ENCODE results near the gene FZD7. TPM values are rescaled to one million over a fixed set of nuclear protein-coding genes. Genes with fewer than 3 reads are reported as not detected.

Gene FZD7
- total RNA-seq, 4 donors from 2014 or later: 2.6 to 11.3 (median 4.0) TPM

DNA sequence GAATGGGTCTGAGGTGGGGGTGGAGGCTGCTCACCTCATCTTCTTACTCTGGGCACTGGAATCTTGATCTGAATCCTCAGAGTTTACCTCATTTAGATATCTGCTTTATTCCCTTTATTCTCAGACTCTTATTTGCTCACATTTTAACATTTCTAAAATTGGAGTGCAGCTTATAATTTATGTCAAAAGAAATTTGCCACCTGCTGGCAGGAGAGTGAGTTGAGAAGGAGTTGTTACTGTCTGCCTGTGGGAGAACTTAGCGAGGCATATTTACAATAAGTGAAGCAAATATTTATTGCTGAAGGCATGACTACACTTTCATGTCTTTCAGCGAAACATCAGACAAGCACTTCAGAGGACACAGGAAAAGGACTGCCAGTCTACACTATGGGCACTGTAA is 23.0 kb downstream of the FZD7 start:
- TF ChIP-seq, protein P1, sequence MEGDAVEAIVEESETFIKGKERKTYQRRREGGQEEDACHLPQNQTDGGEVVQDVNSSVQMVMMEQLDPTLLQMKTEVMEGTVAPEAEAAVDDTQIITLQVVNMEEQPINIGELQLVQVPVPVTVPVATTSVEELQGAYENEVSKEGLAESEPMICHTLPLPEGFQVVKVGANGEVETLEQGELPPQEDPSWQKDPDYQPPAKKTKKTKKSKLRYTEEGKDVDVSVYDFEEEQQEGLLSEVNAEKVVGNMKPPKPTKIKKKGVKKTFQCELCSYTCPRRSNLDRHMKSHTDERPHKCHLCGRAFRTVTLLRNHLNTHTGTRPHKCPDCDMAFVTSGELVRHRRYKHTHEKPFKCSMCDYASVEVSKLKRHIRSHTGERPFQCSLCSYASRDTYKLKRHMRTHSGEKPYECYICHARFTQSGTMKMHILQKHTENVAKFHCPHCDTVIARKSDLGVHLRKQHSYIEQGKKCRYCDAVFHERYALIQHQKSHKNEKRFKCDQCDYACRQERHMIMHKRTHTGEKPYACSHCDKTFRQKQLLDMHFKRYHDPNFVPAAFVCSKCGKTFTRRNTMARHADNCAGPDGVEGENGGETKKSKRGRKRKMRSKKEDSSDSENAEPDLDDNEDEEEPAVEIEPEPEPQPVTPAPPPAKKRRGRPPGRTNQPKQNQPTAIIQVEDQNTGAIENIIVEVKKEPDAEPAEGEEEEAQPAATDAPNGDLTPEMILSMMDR (IDR thresholded peaks at IDR 0.05): peak in 5 of 6 experiments; percentile 7 to 33 (median 17)
- TF ChIP-seq POLR2A (IDR thresholded peaks at IDR 0.05): no peak
- H3K4me1 ChIP-seq: no peaks in the 10 kb centered on the region
- no peaks in the 10 kb centered on the region for H3K9me3 ChIP-seq
- H3K4me3 ChIP-seq: no peak overlapping the region
- no peak for DNase-seq
- H3K27ac ChIP-seq: no peak overlapping the region
- 18 to 38% methylated on average over 2 of the region's 2 CpGs for WGBS, 2 donors
- H3K36me3 ChIP-seq: no peaks in the 10 kb centered on the region
- H3K27me3 ChIP-seq: peaks cover 0 to 16% (median 0%) of the 10 kb centered on the region in 4 donors
- intact Hi-C loops (cut with DNase I): no loop called here

DNA sequence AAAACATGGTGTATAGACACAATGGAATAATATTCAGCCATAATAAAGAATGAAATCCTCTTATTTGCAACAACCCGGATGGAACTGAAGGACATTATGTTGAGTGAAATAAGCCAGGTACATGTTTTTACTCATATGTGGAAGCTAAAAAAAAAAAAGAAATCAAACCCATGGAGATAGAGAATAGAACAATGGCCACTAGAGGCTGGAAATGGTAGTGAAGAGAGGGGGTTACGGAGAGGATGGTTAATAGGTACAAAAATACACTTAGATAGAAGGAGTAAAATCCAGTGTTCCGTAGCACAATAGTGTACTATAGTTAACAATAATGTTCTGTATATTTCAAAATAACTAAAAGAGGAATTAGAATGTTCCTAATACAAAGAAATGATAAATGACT is 26.6 kb downstream of the FZD7 start:
- no peaks in the 10 kb centered on the region for H3K36me3 ChIP-seq
- H3K27ac ChIP-seq: no peak overlapping the region
- intact Hi-C loops (cut with DNase I): no loop called here
- peaks cover 0 to 6% (median 0%) of the 10 kb centered on the region in 4 donors for H3K27me3 ChIP-seq
- peaks cover 0 to 15% (median 0%) of the 10 kb centered on the region in 3 donors for H3K4me1 ChIP-seq
- no peak for DNase-seq
- WGBS, 2 donors: 79 to 84% methylated on average over 3 of the region's 3 CpGs
- H3K4me3 ChIP-seq: no peak overlapping the region
- TF ChIP-seq POLR2A (IDR thresholded peaks at IDR 0.05): no peak
- TF ChIP-seq, protein P1 (IDR thresholded peaks at IDR 0.05): peak in 2 of 6 experiments; percentile 16 to 20
- H3K9me3 ChIP-seq: no peaks in the 10 kb centered on the region

DNA sequence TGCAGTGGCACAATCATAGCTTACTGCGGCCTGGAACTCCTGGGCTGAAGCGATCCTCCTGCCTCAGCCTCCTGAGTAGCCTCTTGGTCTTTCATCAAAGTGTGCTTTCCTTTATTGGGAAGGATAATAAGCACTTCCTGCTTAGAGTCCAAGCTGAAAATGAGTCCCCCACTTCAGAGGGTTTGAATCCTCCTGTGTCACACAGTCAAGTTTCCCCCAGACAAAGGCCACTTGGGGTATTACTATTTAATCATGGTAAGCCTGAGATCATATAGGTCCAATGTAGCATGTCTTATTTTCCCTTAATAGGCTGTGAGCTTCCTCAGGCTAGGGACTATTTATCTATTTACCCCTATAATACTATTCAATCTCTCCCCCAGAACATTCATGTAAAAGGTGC is 28.0 kb downstream of the FZD7 start:
- Histone ChIP-seq H3K27ac (no peak overlapping the region), H3K4me1 (peaks cover 0 to 15% (median 0%) of the 10 kb centered on the region in 3 donors), H3K36me3 (no peaks in the 10 kb centered on the region), H3K27me3 (no peaks in the 10 kb centered on the region), H3K9me3 (no peaks in the 10 kb centered on the region), H3K4me3 (no peak overlapping the region)
- 83 to 87% methylated on average over 2 of the region's 2 CpGs for whole genome bisulfite sequencing, 2 donors
- DNase-seq: no peak
- TF ChIP-seq, protein P1 (IDR thresholded peaks at IDR 0.05): no peak
- no peak for TF ChIP-seq POLR2A (IDR thresholded peaks at IDR 0.05)
- intact Hi-C loops (cut with DNase I): no loop called here

DNA sequence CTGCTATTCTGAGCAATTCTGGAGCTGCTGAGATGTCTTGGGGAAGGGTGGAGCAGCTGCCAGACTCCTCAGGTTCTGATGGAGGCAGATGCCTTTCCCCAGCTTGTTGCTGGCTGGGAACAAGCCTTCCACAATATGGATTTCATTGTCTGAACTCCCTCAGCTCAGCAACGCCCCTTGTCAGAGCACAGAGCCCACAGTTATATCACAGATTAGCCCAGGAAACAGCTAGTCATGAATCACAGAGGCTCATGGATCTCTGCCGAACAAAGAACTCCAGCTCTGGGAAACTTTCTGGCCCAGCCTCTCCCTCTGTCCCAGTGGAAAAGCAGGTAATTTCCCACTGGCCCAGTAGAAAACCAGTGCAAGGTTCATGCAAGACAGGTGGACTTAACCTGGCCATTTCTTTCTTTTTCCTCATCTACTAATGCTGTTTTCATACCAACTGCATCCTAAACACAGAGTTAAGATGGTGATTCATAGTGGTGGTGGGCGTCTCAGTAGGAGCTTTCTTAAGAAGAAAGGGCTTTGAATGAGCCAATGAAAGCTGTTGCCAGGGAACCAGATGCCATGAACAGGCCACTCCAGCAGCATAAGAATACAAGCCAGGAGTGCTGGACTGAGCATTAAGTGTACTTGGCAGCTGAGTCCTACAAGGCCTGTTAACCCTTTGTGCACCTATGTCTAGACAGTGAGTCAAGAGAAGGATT is 30.7 kb downstream of the FZD7 start:
- H3K4me3 ChIP-seq: no peak overlapping the region
- peaks cover 0 to 15% (median 0%) of the 10 kb centered on the region in 3 donors for H3K4me1 ChIP-seq
- WGBS, 2 donors: 0 to 22% methylated on average over 2 to 3 of the region's 3 CpGs
- H3K9me3 ChIP-seq: no peaks in the 10 kb centered on the region
- DNase-seq: no peak
- H3K36me3 ChIP-seq: no peaks in the 10 kb centered on the region
- TF ChIP-seq, protein P1 (IDR thresholded peaks at IDR 0.05): no peak
- TF ChIP-seq POLR2A (IDR thresholded peaks at IDR 0.05): no peak
- peak overlapping the region in 1 of 4 donors; percentile 39 for H3K27ac ChIP-seq
- H3K27me3 ChIP-seq: no peaks in the 10 kb centered on the region
- intact Hi-C loops (cut with DNase I): no loop called here

DNA sequence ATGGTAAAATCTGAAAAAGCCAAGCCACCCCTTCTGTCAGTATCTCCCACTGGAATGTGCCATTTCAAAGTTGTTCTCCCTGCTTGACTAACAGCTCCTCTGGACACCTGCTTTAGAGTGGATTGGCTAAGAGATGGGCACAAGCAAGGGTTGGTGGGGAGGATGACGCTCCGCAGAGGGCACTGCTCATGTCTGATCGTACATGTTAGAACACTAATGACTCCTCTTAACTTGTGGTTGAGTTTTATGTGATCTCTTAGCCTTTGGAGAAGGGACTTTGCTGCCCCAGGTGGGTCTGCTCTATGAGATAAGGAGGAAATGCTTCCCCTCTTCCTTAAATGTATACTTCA is 31.2 kb downstream of the FZD7 start:
- Histone ChIP-seq H3K36me3 (no peaks in the 10 kb centered on the region), H3K9me3 (no peaks in the 10 kb centered on the region), H3K27ac (peak overlapping the region in 1 of 4 donors; percentile 39), H3K4me3 (no peak overlapping the region), H3K4me1 (peaks cover 0 to 15% (median 0%) of the 10 kb centered on the region in 3 donors), H3K27me3 (no peaks in the 10 kb centered on the region)
- no peak for DNase-seq
- TF ChIP-seq, protein P1 (IDR thresholded peaks at IDR 0.05): no peak
- TF ChIP-seq POLR2A (IDR thresholded peaks at IDR 0.05): no peak
- intact Hi-C loops (cut with DNase I): no loop called here
- 89 to 94% methylated on average over 3 of the region's 3 CpGs for WGBS, 2 donors
